Thoracic aorta endothelial cell (primary cell): ENCODE measurements around the gene ATAD5. TPM values are rescaled to one million over a fixed set of nuclear protein-coding genes. Genes with fewer than 3 reads are reported as not detected.

ENCODE experiments used
- small RNA-seq: library from RNA; depleted of rRNA; stranded (forward); fragments of <200 nt; gene quantifications from one replicate; pipeline ENCODE3, GENCODE V24; 2012
- total RNA-seq: library from RNA; depleted of rRNA; stranded (reverse); fragments of >200 nt; gene quantifications from 2 replicates; pipeline ENCODE4 v1.2.3, GENCODE V29; 2012

Gene ATAD5
- 17.3 and 19.4 TPM in 2 replicates for total RNA-seq

DNA sequence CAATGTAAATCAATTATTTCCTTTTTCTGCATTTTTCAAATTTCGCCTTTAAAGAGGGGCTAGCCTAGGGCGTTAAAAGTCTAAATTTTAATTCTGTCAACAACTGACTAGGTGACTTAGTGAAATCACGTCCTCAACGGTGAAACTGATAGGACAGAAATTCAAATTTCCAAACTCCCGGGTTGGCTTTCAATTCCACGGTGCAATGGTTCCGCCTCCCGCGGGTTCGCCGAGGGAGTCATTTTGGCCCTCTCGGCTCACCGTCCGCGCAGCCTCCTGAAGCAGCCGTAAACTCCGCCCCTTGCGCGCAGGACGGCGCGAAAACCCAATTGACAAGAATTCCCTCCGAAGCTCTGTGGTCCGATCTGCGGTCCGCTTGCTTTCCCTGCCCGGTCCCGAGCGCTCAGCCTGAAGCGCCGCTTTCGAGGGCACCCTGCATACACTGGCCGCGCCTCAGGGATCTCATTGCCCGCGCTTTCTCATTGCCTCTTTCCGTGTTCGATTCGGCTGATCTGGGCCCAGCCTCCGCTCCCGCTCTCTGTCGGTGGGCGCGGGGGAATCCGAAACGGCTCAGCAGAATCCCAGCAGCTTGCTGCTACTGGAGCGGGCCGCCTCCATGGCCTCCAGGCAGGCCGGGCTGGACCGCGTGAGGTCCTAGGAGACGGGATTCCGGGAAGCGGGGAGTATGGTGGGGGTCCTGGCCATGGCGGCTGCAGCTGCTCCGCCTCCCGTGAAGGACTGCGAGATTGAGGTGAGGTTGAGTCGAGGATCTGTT lies at the start of gene ATAD5:
Gene ATAD5 (plus strand): TSS at position 304 of the 775 bp plus-strand sequence. CDS start 382 bp downstream, at position 686.

DNA sequence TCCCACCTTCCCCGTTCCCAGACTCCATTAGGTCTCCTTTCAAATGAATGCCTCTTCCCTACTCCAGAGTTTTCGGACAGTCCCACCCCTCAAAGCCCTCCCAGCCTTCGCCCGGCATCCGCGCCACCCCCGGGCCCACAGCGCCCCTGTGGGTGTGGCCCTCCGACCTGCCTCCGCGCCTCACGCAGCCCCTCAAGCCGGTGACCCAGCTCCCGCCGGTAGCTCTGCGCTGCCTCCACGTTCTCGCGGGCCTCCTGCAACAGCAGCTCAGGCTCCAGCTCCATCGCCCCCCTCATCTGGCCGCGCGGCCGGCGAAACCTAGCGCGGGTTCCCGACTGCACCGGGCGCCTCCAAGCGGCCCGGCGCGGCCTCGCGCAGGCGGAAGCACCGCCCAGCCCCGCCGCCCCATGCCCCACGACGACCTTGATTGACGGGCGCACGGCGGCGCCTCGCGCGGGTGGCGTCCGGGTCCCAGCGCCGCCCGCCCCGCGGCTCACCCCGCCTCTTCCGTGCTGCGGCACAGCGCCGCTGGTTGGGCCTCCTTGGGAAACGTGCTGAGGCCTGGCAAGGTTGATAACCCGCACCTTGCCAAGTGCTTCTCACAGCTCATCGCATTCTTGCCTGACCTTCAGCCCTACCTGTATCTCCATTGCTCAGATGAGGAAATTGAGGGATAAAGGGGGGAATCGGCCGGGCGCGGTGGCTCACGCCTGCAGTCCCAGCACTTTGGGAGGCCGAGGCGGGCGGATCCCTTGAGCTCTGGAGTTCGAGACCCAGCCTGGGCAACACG lies 7.2 kb upstream of the ATAD5 start, which contains the start of gene CRLF3:
Gene CRLF3 (minus strand): TSS at position 337 of the 790 bp plus-strand sequence. CDS start 41 bp downstream, at position 296.

GRCh38 chr17:30906101-30906911 lies 74.5 kb downstream of the ATAD5 start, which contains the start of gene TEFM:
TEFM (minus strand) TSS chr17:30906238; CDS start chr17:30906198, 40 bp downstream.

GRCh38 chr17:30921544-30922196 lies 89.9 kb downstream of the ATAD5 start, which contains the start of gene ADAP2:
ADAP2 (plus strand) TSS chr17:30921945; CDS start chr17:30922015, 70 bp downstream.

Small RNA genes lying within 50 kb of the gene (small RNA-seq; reads per million reads assigned to genes)
- gene RNU6-298P, result not detected

Other genes with a start within 250 kb of the ATAD5 start
- gene CRLF3, start 7.3 kb upstream of the ATAD5 start, total RNA-seq, result 29.7 and 33.7 TPM in 2 replicates
- 15.8 and 17.9 TPM in 2 replicates for gene TEFM, start 74.3 kb downstream of the ATAD5 start, total RNA-seq
- 0.27 and 0.36 TPM in 2 replicates for gene ADAP2, start 90.0 kb downstream of the ATAD5 start, total RNA-seq
- gene RNF135, start 139.1 kb downstream of the ATAD5 start, total RNA-seq, result 7.4 and 8.6 TPM in 2 replicates